ENCODE measurements around the gene ESF1.

DNA sequence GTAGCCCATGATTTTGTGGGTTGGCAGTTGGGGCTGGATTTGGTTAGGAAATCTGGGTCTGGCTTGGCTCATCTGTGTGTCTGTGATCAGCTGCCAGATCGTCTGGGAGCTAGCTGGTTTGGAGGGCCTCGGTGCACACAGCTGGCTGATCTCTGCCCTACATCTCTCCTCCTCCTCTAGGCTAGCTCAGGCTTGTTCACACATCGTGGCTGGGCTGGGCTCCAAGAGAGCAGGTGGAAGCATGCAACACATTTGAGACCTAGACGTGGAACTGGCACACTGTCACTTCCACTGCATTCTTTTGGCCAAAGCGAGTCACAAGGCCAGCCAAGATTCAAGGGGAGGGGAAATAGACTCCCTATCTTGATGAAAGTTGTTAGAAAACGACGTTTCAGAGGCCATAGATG is 16.0 kb upstream of the ESF1 start:
- TF ChIP-seq, protein P1, sequence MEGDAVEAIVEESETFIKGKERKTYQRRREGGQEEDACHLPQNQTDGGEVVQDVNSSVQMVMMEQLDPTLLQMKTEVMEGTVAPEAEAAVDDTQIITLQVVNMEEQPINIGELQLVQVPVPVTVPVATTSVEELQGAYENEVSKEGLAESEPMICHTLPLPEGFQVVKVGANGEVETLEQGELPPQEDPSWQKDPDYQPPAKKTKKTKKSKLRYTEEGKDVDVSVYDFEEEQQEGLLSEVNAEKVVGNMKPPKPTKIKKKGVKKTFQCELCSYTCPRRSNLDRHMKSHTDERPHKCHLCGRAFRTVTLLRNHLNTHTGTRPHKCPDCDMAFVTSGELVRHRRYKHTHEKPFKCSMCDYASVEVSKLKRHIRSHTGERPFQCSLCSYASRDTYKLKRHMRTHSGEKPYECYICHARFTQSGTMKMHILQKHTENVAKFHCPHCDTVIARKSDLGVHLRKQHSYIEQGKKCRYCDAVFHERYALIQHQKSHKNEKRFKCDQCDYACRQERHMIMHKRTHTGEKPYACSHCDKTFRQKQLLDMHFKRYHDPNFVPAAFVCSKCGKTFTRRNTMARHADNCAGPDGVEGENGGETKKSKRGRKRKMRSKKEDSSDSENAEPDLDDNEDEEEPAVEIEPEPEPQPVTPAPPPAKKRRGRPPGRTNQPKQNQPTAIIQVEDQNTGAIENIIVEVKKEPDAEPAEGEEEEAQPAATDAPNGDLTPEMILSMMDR (IDR thresholded peaks at IDR 0.05; ENCODE audit: insufficient read depth, low read length), result no peak
- no peak for TF ChIP-seq POLR2AphosphoS5 (IDR thresholded peaks at IDR 0.05; ENCODE audit: low read depth)
- no peak for TF ChIP-seq GABPA (IDR thresholded peaks at IDR 0.05; ENCODE audit: low read depth)
- TF ChIP-seq, protein P2, sequence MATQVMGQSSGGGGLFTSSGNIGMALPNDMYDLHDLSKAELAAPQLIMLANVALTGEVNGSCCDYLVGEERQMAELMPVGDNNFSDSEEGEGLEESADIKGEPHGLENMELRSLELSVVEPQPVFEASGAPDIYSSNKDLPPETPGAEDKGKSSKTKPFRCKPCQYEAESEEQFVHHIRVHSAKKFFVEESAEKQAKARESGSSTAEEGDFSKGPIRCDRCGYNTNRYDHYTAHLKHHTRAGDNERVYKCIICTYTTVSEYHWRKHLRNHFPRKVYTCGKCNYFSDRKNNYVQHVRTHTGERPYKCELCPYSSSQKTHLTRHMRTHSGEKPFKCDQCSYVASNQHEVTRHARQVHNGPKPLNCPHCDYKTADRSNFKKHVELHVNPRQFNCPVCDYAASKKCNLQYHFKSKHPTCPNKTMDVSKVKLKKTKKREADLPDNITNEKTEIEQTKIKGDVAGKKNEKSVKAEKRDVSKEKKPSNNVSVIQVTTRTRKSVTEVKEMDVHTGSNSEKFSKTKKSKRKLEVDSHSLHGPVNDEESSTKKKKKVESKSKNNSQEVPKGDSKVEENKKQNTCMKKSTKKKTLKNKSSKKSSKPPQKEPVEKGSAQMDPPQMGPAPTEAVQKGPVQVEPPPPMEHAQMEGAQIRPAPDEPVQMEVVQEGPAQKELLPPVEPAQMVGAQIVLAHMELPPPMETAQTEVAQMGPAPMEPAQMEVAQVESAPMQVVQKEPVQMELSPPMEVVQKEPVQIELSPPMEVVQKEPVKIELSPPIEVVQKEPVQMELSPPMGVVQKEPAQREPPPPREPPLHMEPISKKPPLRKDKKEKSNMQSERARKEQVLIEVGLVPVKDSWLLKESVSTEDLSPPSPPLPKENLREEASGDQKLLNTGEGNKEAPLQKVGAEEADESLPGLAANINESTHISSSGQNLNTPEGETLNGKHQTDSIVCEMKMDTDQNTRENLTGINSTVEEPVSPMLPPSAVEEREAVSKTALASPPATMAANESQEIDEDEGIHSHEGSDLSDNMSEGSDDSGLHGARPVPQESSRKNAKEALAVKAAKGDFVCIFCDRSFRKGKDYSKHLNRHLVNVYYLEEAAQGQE (IDR thresholded peaks at IDR 0.05; ENCODE audit: insufficient replicate concordance, low read depth), result no peak
